HG03460 (cell line): ENCODE measurements around the gene STXBP5.

ENCODE experiments used
- ATAC-seq: cut with Tn5 transposase; IDR thresholded peaks from one replicate; pipeline ENCODE4 v1.9.1; 2021; ENCODE audit not compliant: unreplicated experiment

STXBP5 gene

DNA sequence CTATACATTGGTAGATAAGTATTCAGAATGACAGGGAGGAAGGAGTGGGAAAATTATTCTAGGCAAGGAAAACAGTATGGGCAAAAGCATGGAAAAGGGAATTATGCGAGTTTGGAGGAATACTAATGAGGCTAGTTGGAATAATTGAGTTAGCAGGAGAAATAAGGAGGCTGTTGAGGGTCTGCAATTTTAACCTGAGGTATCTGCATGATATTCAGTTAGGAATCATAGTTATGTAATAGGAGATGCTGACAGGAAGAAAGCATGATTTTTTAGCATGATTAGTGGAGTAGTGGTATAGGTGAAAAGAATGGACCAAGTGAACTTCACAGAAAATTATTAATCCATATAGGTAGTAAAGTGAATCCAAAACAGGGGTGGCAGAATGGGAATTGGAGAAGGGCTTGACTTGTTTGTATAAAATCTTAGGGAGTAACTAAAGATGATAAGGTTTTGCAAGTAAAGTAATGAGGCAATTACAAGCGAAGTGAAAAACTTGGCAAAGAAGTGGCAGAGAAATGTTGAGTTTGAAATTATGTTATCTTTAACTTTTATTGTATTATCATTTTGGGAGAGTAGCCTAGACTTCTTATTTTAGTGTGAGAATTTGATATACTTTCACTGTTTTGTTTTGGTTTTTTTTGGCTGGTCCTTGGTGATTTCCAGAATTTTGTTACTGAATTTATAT lies 5.7 kb downstream of the STXBP5 start:
- no peak for ATAC-seq

DNA sequence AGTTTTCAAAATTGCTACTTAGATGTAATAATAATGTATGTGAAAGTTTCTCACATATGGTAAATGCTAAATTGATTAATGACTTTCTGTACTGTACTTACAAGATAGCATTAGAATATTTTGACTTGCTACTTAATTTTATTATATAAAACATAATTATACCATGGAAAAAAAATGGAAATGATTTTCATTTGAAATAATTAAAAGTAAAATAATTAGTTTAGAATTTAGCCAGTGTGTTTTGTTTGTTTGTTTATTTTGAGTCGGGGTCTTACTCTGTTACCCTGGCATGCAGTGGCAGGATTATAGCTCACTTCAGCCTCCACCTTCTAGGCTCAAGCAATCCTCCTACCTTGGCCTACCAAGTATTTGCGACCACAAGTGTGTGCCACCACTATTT lies 7.1 kb downstream of the STXBP5 start:
- no peak for ATAC-seq

DNA sequence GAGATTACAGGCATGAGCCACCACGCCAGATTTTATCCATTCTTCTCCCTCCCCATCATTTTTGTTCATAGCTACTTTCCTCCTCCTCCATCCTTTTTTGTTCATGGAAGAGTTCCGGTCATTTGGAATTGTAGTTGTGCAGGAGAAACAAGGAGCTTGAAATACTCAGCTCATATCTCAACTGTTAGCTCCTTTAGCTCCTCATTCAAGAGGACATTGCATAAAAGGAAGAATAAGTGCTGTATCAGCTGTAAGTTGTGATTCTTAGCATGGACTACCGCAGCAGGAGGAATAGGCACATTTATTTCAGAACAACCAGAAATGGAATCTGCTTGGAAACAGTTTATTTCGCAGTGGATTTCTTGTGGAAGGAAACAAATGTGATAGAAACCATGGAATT lies 7.6 kb downstream of the STXBP5 start:
- ATAC-seq = no peak

DNA sequence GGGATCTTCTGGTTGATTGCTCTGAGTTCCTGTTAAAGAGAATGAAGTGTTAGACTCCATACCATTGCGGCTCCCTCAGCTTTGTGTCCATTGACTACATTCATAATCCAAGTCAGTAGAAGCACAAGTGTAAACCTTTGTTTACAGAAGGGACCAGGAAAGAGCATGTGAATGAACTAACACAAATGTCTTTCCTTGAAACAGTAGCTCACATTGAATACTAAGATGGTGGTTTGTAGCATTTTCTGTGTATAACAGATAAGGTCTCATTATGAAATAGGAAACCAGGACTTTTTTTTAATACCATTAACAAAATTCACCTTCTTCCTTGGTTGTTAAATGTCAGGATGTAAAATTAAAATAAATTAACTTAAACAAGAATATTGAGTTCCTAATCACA lies 8.4 kb downstream of the STXBP5 start:
- ATAC-seq = no peak

DNA sequence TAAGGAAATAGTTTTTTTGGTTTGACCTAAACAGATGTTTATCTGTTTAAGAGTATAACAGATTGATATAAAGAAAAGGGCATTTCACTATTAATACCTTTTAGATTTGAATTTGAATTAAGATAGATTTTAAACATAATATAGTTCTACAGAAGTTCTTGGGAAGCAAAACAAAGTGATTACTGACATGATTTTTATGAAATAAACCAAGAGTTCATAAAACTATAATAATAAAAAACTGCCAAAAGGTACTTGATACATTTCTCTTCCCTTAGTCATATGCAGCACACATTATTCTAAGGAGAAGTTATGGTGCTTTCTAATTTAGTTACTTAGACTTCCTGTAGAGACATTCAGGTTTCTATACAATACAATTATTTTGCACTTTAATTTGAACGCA lies 9.6 kb downstream of the STXBP5 start:
- no peak for ATAC-seq

DNA sequence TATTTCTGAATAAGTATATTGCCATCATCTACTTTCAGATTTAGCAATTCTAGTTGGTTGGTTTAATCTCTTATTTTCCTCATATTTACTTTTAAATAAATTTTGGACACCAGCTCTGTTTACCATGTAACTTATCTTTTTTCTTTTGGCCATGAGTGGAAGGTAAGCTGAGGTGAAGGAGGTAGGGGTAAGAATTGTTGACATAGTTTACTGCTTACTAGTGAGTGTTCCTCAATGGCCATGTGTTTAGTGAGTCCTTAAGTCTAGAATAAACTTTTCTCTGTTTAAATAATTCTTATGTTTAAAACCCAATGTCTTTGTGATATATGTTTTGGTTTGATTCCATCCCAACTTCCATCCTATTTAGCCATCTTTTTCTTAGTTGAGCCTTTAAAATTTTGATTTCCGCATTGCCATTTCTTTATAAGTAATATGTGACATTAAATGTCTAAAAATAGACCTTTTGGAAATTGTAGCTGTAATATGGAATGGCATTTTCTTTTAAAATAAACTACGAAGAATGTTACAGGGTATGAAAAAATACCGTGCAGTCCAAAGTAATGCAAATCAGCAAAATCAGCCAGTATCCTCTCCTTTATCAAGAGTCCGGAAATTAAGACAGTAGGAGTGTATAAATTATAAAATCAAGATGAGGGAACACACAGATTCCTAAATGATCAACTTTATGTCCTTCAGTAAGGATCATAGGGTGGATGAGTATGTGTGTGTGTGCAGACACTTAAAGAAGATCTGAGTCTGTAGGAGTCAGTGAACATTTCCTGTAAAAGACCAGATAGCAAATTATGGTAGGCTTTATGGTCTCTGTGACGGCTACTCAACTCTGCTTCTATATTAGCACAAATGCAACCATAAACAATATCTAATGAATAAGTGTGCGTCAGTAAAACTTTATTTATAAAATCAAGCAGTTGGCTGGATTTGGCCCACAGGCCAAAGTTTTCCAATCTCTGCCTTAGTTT lies 10.3 kb downstream of the STXBP5 start:
- no peak for ATAC-seq

DNA sequence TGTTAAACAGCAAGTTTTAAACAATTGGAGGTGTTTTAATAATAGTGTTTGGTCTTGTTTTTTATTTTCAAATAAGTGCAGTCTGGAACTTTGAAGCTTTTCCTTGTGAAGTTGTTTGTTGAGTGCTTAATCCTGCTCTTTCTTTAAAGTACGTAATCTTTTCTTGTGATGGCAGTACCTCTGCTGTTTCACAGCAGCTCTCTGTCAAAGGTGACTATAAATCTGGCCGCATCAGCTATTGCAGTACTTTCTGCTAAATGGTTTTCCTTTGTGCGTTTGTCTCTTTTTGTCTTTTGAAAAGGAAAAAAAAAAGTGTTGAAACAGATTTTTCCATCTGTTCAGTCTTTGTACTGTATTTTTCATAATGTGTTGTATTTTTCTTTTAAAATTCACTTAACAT lies 12.7 kb downstream of the STXBP5 start:
- ATAC-seq = no peak

DNA sequence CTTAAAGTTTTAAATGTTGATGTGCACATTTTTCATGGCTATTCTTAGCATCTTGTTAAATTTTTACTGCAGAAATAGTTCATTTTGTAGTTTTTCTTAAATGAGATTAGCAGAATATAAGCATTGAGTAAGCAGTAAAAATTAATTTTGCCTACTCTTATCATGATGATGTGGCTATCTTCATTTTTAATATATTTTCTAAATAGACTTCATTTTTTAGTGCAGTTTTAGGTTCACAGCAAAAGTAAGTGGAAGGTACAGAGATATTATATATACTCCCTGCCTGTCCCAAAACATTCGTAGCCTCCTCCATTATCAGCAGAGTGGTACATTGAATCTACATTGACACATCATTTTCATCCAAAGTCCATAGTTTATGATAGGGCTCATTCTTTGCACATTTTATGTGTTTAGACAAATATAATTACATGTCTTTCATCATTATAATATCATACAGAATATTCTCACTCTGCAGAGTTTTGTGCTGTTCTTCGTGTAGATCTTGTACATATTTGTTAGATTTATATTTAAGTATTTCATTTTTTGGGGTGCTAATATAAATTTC lies 13.7 kb downstream of the STXBP5 start:
- no peak for ATAC-seq

DNA sequence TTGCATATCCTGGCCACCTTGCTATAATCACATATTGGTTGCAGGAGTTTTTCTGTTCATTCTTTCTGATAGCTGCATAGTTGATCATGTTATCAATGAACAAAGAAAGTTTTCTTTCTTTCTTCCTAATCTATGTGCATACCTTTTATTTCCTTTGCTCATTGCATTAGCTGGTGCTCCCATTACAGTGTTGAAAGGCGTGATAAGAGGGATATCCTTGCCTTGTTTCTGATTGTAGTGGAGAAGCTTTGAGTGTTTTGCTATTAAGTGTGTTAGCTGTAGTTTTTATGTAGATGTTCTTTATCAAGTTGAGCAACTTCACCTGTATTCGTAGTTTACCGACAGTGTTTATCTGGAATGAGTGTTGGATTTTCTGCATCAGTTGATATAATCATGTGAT lies 14.6 kb downstream of the STXBP5 start:
- ATAC-seq = no peak

DNA sequence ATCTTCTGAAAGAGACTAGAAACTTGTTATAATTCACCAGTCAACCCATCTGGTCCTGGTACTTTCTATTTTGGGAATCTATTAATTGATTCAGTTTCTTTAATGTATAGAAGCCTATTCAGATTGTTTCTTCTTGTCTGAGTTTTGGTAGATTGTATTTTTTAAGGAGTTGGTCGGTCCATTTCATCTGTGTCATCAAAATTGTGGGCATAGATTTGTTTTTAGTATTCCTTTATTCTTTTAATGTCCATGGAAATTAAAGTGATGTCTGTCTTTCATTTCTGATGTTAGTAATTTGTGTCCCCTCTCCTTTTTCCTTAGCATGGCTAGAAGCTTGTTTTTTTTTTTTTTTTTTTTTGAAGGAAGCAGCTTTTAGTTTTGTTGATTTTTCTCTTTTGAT lies 15.2 kb downstream of the STXBP5 start:
- ATAC-seq = no peak

DNA sequence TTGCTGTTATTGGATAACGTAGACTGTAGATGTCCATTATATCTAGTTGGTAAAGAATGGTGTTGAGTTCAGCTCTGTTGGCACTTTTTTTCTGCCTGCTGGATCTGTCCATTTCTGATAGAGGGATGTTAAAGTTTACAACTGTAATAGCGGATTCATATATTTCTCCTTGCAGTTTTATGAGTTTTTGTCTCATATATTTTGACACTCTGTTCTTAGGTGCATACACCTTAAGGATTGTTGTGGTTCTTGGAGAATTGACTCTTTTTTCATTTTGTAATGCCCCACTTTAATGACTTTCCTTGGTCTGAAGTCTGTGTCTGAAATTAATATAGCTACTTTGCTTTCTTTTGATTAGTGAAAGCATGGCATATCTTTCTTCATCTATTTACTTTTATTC lies 16.1 kb downstream of the STXBP5 start:
- ATAC-seq = no peak

DNA sequence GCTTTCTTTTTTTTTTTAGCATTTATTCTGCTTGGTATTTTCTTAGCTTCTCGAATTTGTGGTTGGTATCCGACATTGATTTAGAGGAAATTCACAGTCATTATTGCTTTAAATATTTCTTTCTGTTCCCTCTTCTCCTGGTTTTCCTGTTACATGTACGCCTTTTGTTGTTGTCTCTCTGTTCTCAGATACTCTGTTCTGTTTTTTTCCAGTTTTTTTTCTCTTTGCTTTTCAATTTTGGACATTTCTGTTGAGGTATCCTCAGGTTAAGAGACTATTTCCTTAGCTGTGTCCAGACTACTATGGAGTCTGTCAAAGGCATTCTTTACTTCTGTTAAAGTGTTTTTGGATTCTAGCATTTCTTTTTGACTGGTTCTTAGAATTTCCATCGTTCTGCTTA lies 17.5 kb downstream of the STXBP5 start:
- no peak for ATAC-seq

DNA sequence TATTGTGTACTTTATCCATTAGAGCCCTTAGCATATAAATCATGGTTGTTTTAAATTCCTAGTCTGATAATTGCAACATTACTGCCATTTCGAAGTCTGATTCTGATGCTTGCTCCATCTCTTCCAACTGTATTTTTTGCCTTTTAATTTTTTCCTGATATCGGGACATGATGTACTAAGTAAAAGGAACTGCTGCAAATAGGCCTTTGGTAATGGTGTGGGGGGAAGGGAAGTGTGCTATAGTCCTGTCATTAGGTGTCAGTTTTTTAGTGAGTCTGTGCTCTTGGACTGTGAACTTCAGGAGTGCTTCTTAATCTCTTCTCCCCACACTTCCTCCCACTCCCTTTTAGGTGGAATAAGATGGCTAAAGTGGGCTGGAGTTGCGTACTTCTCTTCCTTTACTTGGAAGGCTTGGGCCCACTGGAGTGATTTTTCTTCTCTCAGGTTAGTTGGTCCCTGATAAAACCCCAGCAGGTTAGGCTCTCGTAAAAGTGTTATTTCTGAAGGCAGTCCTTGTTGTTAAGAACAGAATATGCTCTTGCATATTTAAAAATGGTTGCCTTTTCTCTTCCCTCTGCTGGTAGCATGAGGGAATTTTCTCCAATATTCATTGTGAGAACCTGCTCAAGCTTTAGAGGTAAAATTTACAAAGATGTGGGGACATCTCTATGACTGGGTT lies 18.1 kb downstream of the STXBP5 start:
- no peak for ATAC-seq

DNA sequence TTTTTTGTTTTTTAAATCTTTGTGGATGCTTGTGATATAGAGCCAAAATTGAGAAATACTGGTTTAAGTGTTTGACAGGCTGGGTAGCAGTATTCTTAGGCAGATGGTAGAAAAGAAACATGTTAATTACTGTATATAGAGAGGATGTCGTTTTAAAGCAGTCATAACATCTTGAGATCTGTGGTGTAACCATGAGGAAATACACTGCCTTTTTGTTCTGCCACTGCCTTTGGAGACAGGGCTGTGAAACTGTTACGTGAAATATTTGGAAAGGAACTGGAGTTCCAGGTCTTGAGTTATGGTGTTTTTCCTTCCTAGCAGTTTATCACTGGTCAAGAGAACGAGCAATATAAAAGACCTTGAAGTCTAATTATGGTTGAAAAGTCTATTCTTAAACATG lies 19.5 kb downstream of the STXBP5 start:
- no peak for ATAC-seq

DNA sequence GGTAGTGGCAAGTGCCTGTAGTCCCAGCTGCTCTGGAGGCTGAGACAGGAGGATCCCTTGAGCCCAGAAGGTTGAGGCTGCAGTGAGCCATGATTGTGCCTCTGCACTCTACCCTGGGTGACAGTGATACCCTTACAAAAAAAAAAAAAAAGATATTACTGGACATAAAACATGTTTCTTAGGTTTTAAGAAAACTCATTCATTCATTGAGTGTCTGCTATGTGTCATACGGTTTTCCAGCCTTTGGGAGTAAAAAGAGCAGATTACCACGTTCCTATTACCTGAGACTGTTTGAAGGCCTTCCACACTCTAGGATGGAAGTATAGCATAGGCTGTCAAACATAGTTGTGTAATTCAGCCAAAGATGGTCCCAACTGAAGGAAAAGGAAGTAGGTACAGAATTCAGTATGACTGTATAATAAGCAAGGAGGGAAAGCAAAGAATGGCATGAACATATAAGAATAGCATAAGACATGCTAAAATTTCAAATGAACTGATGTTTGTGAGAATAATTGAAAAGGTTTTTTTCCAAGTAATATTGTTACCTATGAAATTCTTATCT lies 22.0 kb downstream of the STXBP5 start:
- no peak for ATAC-seq

DNA sequence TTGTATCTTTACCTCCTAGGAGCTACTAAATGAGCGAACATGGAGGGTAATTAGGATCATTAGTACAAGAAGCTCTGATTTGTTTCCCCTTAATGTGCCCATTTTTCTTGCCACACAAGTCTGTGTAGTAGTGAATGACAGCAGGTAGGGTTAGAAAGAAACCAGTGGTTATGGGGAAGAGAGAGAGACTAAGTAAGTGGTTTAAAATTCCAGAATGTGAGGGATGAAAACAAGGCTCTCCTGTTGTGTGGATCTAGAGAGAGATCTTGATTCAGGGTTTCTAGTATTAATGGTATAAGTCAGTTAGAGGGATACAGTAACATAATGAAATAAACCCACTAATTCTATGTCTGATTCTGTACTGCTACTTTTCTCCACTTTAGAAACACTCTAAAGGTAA lies 22.7 kb downstream of the STXBP5 start:
- no peak for ATAC-seq

DNA sequence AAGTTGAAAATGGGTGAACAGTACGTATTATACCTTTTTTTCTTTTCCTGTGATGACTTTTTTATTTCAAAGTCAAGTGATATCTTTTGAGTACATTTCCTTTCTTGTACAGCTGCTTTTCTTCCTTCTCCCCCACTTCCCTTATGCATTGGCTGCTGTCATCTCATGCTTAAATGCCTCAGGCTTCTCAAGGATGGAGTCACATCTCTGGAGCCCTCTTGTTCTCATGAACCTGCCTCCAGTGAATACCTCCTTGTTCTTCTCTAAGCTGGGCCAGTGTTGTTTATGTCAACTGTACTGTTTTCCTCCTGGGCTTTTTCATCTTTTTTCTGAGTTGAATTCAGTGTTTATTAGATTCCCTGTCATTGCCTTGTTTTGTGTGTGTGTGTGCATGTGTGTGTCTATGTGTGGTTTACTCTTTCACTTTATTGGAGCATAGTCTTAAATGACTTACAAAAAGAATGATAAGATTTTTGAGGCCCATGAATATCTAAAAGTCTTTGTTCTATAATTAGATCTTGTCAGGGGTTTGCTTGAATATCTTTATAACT lies 23.6 kb downstream of the STXBP5 start:
- no peak for ATAC-seq

DNA sequence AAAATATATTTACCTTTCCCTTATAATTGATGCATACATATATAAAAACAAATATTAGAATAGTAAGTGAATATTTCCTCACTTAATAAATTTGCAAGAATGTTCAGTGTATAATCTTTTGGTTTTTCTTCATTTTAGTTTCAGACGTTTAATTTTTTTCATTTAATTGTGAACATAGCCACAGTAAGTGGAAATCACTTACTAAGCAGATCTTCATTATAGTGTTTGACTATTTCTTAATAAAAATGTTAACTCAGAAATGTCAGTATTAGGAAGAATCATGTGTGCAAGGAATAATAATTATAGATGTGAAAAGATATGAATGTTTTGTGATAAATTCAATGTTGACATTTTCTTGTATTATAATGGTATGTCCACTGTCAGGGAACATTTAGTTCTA lies 27.4 kb downstream of the STXBP5 start:
- ATAC-seq = no peak

DNA sequence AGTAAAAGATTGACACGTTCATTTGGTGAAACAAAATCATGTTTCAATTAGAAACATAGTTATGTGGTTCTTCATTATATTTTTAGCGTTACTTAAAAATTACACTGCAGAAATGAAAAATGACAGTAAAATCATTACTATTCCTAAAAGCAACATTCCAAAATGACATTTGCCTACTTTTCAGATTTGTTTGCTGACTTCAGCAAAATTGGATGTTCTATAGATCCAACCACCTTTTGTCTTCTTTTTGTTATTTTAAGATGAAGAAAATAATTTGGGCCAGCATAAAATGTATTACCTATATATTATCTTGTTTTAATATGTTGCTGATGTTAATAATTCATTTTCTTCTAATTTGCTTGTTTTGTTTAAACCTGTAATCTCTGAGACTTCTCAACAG lies 30.5 kb downstream of the STXBP5 start:
- no peak for ATAC-seq

DNA sequence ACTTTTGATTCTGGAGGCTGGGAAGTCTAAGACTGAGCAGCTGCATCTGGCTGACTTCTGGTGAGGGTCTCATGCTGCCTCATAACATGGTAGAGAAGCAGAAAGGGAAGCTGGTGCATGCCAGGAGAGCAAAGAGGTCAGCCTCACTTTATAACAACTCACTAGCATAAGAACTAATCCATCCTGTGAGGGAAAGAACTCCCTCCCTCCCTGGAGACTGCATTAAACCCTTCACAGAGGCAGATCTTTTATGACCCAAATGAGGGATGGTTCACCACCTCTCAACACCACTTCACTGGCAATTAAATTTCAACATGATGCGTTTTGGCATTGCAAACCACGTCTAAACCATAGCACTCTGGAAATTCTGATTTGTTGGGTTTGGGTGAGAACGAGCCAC lies 33.9 kb downstream of the STXBP5 start:
- ATAC-seq = no peak

DNA sequence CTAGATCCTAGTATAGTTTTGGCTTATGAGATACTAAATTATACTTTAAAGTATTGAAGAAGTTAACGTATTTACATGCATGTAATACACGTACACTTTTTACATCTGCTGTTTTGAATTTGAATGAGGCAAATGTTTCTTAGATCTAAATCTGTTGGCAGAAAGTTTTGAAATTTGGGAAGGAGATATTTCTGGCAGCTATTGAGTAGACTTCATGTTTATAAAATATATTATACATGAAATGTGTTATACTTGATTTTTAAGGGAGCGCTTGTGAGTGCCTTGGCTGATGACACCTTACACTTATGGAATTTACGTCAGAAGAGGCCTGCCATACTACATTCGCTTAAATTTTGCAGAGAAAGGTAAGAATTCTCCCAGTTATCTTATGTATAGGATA lies 34.7 kb downstream of the STXBP5 start:
- ATAC-seq = no peak
